HG02981 (cell line): ENCODE measurements around the gene TRIM15.
"Not testable (repeated sequence)": the region's sequence is repeated elsewhere in the genome, so short reads cannot be mapped to it uniquely, and the experiment has no call there.

Experiments
- ATAC-seq: cut with Tn5 transposase; IDR thresholded peaks from one replicate; pipeline ENCODE4 v1.9.1; 2021; ENCODE audit warnings: mild to moderate bottlenecking, moderate library complexity; ENCODE audit not compliant: unreplicated experiment

The TRIM15 gene

DNA sequence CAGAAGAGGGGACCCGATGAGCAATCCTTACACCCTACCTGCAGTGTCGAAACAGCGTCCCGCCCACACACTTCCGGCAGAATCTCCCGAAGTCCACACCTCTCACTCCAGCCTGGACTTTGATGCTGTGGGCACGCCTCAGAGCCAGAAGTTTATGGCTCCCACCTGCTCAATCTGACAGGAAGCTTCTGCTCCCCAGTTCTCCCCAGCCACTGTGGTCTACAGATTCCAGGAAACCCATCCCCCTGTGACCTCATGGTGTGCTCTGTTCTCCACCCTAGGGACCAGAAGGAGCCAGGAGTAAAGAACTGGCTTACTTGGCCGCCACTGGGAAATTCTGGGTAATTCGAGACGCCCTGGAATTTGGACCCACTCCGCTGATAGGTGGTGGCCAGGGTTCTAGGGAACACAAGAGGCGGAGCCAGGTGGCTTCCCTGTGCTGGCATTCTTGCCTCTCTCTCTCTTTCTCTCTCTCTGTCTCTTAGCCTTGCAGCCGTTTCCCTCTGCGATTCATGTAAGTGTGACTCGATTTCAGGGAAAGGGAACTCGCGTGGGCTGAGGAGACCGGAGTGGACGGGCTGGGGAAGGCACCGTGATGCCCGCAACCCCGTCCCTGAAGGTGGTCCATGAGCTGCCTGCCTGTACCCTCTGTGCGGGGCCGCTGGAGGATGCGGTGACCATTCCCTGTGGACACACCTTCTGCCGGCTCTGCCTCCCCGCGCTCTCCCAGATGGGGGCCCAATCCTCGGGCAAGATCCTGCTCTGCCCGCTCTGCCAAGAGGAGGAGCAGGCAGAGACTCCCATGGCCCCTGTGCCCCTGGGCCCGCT lies at the start of gene TRIM15:
TSS of gene TRIM15 (plus strand) at position 457 of the 828 bp plus-strand sequence. CDS start at position 596, 139 bp downstream.
- ATAC-seq = no peak

DNA sequence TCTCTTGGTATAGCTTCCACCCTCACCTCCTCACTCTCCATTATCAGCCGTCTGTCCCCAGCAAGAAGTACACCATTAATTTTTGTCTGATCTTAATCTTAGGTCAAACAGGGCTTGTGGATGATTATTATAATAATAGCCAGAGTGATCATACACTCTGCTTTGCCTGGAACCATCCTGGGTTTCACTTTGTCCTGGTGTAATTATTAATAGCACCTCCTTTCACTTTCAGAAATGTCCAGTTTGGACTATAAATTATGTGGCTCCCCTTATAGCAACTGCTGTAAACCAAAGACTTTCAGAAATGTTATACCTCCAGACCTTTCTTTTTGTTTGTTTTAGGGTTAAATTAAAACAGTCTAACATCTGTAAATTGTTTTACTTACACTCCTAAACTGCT lies 49.5 kb upstream of the TRIM15 start:
- ATAC-seq = no peak

DNA sequence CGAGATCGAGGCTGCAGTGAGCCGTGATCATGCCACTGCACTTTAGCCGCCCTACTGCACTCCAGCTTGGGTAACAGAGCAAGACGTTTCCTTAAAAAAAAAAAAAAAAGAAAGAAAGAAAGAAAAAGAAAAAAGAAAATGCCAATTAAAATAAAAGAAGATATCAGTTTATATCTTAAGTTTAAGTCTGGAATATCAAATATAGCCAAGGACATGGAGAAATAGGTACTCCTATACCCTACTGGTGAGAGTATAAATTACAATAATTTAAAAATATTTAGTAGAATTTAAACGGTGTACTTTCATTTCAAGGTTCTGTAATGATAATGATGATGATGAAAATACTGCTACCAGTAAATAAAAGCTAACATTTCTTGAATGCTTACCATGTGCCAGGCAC lies 46.6 kb upstream of the TRIM15 start:
- ATAC-seq = no peak

DNA sequence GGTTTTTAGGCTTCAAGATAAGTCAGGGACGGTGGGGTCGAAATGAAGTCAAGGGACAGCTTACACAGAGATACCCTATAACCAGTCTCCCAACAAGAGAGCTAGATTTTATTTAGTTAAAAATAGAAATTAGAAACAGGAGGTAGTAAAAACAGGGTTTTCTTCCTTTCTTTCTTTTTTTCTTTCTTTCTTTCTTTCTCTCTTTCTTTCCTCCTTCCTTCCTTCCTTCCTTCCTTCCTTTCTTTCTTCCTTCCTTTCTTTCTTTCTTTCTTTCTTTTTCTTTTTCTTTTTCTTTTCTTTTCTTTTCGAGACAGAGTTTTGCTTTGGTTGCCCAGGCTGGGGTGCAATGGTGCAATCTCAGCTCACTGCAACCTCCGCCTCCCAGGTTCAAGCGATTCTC lies 44.7 kb upstream of the TRIM15 start:
- not testable (repeated sequence) for ATAC-seq

DNA sequence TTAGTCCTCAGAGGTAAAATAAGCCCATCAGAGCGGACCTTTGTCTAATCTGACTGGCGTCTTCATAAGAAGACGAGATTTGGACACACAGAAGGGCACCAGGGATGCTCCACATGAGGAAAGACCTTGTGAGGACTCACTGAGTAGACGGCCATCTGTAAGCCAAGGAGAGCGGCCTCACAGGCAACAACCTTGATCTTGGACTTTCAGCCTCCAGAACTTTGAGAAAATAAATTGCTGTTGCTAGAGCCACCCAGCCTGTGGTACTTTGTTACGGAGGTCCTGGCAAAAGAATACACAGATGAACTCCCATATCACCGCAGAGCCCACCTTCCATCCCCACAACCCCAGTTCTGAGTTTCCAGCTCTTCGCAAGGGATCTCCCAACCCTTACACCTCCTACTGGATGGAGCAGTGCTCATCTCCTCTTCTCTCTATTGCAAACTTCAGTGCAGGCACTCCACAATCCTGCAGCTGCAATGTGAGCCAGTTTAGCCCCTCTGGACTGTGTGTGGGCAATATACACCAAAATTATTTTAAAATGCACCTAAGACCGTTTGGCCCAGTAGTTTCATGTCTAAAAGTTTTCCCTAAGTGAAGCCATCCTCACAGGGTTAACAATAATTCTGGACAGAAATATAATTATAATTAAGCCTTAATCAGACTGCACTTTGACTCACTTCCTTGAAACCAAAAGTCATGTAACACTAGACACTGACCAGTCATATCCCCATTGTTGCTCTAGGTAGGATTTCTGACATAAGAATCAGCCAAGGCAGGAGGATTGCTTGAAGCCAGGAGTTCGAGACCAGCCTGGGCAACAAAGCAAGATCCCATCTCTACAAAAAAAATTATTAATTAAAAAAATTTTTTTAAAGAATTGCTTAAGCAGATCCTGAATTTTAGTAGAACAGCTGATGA lies 41.6 kb upstream of the TRIM15 start:
- no peak for ATAC-seq

DNA sequence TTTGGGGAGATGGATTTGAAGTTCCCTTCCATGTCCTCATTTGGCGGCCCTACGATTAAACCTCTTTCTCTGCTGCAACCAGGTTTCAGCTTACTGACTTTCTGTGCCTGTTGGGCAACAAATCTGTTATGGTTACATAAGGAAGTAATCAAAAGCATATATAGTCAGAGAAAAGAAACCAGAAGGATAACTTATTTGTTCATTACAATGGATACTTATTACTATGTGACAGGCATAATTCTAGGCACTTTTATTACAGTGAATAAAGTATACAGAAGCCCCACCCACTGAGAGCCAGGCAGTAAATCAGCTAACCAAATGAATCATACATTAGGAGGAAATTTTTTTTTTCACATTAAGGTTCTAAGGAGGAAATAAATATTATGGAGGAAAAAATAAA lies 40.8 kb upstream of the TRIM15 start:
- no peak for ATAC-seq

DNA sequence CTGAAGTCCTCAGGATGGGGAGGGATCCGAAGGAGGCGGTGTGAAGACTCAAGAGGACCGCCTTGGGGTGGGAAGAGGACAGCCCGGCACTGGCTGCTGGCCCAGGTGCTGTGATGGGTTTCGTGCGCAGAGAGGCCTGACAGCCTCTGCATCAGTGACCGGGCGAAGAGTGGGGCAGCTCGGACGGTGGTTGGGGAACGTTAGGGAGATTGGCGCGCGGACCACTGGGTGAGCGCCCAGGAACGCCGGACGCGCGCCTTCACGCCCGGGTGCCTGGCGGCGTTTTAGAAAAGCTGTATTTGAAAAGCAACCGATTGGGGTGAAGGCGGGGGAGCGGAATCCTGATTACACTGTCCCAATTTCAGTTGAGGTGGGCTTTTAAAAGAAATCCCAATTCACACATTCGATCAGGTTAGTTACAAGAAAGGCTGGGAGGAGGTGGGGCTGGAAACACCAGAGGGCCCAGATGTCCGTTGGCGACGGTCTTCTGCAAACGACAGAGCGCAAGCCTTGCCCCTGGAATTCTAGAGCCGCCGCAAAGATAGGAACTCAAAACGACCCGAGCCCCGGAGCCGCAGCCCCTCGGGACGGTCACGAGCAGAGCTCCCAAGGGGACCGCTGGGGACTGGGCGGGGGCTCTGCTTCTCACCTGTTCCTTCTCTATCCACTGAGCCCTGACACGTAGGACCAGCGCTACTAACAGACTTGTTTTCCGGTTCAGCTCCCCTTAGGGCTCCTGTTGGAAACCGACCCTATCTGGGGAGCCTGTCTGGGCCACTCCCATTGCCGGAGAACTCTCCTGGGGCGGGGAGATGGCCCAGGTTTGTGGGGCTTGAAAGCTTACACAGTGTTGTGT lies 35.9 kb upstream of the TRIM15 start:
- ATAC-seq = no peak

DNA sequence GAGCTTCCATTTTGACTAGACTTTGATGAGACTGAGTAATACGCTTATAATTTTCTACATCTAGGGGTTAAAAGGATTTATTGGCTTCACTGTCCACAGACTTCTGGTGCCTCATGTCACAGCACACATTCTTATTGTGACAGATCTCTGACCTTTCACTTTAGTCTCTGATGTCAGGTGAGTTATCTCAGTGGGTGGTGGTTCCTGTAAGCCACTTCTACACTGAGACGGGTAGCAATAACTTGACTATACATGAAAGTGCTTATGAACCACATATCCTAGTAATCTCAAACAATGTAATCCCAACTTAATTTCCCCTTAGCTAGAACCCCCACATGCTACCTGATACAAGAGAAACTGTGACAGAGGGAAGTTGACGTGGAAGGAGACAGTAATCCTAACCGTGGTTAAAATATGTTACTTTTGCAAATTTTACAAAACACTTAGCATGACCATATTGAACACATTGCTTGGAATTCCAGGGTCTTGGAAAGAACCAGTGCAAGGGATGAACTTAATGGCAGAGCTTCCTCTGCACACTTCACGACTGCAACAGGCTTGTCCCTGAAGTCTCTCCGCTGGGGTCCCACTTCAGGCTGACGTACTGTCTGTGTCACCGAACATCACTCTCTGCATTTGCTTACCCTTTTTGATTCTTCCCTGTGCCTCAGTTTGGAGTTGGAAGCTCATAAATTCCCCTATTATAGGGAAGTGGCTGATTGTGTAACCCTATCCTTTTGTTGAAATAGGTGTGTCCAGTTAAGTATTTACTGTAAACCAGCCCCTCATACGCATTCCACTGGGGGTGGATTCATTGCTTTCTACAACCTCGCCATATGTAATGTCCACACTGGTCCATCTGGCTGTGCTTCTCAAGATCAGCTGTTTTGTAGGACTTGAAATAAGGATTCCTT lies 33.8 kb upstream of the TRIM15 start:
- no peak for ATAC-seq

DNA sequence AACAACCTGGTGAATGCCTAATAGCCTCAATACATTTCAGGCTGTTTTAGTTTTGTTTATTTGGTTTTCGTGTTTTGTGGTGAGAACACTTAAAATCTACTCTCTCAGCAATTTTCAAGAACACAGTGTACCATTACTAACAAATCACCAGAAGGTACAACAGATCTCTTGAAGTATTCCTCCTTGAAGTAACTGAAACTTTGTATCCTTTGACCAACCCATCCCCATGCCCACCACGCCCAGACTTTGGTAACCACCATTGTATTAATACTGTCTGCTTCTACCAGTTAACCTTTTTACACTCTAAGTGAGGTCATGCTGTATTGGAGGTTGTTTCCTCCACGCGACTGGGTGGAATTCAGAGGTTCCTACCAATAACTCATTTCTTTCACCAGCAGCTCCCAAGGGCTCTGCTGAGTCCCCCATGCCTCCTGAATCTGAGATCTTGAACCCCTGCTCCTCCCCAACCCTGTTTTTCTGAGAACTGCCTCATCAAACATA lies 33.1 kb upstream of the TRIM15 start:
- no peak for ATAC-seq

DNA sequence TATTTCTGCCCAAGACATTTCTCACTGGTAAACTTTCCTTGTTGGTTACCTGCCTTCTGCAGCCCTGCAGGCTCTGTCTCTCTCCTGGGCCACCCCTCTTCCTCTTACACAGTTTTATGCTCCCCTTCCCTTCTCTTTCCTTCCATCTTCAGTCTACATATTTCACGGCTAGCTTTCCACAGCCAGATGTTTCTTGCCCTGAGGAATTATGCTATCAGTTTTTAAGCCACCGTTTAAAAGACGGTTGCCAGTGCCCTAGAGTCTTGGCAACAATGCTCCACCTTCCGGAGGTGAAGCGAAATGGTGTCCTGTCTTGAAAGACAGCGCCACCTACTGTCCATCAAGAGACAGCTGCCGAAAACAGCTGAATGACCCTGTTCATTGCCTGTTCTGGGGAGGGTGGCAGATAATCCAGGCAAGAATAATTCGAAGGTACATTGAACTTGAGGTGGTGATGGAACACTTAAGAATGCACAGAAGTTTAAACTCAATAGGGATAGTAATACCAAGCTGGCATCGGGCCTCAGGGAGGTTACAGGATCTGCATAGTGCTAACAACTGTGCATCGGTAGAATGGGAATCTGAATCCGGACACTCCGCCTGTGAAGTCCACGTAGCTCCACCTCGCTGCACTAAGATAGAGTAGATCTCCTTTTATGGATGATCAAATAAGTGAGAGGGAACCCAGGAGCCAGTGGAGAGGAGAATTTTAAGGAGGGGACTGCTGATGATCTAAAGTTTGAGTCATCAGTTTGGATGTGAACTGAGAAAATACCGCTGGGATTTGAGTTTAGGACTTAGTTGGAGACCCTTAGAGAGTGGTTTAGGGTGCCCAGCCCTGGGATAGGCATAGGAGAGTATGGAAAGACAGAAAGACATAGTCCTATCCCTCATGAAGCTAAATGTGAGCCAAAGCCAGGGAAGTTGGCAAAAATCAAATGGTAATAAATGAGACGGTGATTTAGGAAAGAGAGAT lies 32.2 kb upstream of the TRIM15 start:
- no peak for ATAC-seq

DNA sequence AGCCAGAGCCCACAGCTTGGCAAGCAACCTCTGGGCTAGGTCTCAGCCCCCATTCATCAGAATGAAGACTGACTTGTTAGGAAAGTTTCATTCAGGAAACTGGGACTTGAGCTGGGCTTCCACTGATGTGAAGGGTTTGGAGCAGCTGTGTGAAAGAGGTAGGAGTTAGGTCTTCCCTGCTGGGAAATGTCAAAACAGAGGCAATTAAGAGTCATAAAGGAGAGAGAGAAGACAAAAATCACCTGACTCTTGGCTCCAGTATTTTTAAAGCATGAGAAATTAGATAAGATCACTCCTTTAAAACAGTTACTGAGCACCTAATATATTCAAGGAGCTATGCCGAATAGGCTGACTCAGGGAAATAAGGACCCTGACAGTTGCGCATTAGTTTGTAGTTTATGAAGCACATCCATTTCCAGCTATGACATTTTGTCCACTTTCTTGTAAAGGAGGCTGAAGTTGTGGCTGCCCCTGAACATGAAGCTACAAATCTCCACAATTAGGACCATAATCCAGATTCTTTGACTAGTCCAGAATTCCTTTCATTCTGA lies 31.3 kb upstream of the TRIM15 start:
- ATAC-seq = no peak

DNA sequence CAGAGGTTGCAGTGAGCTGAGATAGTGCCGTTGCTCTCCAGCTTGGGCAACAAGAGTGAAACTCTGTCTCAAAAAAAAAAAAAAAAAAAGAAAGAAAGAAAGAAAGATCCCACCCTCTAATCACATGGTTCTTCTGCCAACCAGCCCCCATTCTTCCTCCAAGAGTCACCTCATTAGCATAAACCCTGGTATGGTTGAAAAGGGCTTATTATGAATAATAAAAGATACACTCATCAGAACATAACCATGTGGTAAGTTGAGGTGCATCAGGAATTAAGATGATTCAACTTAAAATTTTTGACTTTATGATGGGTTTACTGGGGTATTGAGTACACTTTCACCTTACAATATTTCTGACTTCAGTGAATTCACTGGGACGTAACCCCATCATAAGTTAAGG lies 28.2 kb upstream of the TRIM15 start:
- no peak for ATAC-seq

DNA sequence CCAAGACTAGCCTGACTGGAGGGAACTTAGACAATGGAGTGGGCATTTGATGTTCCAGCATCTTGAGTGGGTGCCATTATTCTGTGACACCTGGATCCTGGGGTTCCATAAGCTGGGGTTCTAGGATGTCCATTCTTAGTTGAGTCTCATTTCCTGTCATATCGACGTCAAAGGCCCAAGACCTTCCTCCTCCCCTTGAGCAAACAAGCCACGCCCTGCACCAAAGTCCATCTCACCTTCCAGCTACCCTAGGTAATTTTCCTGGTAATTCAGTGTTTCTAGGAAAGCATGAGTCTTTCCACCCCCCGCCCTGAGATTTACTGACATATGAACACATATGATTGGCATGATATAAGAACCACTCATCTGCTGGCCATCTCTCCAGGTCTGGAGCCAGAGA lies 27.6 kb upstream of the TRIM15 start, which contains the start of gene TRIM40:
TSS of gene TRIM40 (plus strand) at position 384 of the 400 bp plus-strand sequence. CDS start 897 bp downstream, outside the sequence.
- no peak for ATAC-seq

DNA sequence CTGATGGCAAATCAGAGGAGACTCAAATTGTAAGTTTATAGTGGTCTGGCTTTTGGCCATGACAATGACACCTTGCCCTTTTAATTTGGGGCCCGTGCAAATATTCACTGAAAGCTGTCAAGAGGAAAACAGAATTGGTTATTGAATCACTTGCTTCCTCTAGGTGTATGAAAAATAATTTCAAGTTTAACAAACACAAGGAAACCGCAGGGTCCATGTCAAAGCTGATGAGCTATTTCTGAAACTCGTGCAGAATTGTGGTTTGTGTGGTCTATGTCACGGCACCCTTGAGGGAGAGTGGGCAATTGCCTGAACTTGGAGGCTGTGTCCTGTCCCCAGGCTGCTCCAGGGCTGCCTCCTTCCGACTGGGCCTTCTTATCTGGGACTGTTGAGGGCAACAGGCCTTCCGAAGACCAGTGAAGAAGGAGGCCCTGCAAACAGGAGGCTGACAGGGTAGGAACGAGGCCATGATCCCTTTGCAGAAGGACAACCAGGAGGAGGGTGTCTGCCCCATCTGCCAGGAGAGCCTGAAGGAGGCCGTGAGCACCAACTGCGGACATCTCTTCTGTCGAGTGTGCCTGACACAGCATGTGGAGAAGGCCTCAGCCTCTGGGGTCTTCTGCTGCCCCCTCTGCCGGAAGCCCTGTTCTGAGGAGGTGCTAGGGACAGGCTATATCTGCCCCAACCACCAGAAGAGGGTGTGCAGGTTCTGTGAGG lies 26.6 kb upstream of the TRIM15 start:
- no peak for ATAC-seq

DNA sequence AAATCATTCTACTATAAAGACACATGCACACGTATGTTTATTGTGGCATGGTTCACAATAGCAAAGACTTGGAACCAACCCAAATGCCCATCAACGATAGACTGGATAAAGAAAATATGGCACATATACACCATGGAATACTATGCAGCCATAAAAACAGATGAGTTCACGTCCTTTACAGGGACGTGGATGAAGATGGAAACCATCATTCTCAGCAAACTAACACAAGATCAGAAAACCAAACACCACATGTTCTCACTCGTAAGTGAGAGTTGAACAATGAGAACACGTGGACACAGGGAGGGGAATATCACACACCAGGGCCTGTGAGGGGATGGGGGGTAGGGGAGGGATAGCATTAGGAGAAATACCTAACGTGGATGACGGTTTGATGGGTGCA lies 23.1 kb upstream of the TRIM15 start:
- not testable (repeated sequence) for ATAC-seq

DNA sequence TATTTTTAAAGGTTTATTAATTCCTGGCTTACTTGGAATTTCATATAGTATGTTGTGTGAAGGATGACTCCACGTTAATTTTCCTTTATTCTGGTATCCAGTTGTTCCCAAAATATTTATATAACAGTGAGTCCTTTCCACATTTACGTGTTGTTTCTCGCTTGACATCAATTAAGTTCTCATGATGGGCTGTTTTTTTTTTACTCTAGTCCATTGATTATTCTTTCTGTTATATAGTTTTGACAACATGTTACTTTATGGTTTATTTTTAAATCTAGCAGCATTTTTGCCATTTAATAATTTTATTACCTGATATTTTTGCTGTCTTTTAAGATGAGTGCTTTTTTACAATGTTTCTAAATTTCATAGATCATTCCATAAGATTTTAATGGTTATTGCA lies 20.7 kb upstream of the TRIM15 start:
- no peak for ATAC-seq

DNA sequence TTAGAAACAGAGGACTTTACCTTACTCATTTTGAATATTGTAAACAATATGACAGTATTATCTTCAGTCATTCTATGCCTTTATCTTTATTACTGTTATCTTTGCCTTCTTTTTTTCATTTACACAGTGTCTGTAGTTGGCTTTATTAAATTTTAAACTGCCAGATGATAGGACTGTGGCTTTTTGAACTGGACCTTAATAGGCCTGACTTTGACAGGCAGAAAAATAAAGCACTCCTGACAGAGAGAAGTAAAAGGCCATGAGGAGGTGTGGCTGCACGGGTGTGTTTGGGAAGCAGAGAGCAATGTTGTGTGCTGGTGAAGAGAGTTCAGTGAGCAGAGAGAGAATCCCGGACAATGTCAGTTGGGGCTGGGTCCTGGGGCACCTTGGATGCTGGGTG lies 19.6 kb upstream of the TRIM15 start:
- ATAC-seq = no peak
